Neural progenitor cell (in vitro differentiated cells): ENCODE results near the gene MS4A2. TPM values are rescaled to one million over a fixed set of nuclear protein-coding genes. Genes with fewer than 3 reads are reported as not detected.

ENCODE experiments used
- DNase-seq: peaks from one replicate; pipeline ENCODE4 v3.0.0-alpha.2; 2016; ENCODE audit warnings: low spot score
- H2AFZ ChIP-seq: fragments of 200-600 bp; sonication (generic); replicated peaks from 2 replicates; pipeline ENCODE4 v1.6.1; 2016; ENCODE audit warnings: antibody characterized with exemption
- H3F3A ChIP-seq: fragments of 200-600 bp; sonication (generic); 2 replicates; pipeline ENCODE4 v1.6.1; 2016; ENCODE audit warnings: antibody characterized with exemption, low read depth
- H3K27ac ChIP-seq: fragments of 200-600 bp; sonication (generic); 2 replicates; pipeline ENCODE4 v1.5.1; 2016; ENCODE audit warnings: mild to moderate bottlenecking
- H3K27me3 ChIP-seq: fragments of 200-600 bp; sonication (generic); 2 replicates; pipeline ENCODE4 v1.6.1; 2016; ENCODE audit warnings: mild to moderate bottlenecking, moderate library complexity
- H3K36me3 ChIP-seq: fragments of 200-600 bp; sonication (generic); 2 replicates; pipeline ENCODE4 v1.5.1; 2016
- H3K4me1 ChIP-seq: fragments of 200-600 bp; sonication (generic); 2 replicates; pipeline ENCODE4 v1.6.1; 2016; ENCODE audit warnings: mixed run types
- H3K4me2 ChIP-seq: fragments of 200-600 bp; sonication (generic); 2 replicates; pipeline ENCODE4 v1.6.1; 2016
- H3K4me3 ChIP-seq: fragments of 200-600 bp; sonication (generic); 2 replicates; pipeline ENCODE4 v1.5.1; 2016
- H3K79me2 ChIP-seq: fragments of 200-600 bp; sonication (generic); 2 replicates; pipeline ENCODE4 v1.6.1; 2016; ENCODE audit warnings: low read depth
- H3K9ac ChIP-seq: fragments of 200-600 bp; sonication (generic); 2 replicates; pipeline ENCODE4 v1.6.1; 2016
- H3K9me3 ChIP-seq: fragments of 200-600 bp; sonication (generic); 2 replicates; pipeline ENCODE4 v1.5.1; 2016; ENCODE audit warnings: low read depth
- H4K20me1 ChIP-seq: fragments of 200-600 bp; sonication (generic); 2 replicates; pipeline ENCODE4 v1.6.1; 2016; ENCODE audit warnings: low read depth
- H3K27ac Mint-ChIP-seq: 3 replicates; pipeline ENCODE4 v1.8.0; 2021; ENCODE audit warnings: mixed read lengths
- H3K27me3 Mint-ChIP-seq: 2 replicates; pipeline ENCODE4 v1.8.0; 2022; ENCODE audit warnings: low read depth, mild to moderate bottlenecking, inconsistent platforms, moderate library complexity, mixed read lengths; ENCODE audit not compliant: insufficient read depth
- H3K36me3 Mint-ChIP-seq: 3 replicates; pipeline ENCODE4 v1.8.0; 2021; ENCODE audit warnings: mixed read lengths
- H3K4me1 Mint-ChIP-seq: 3 replicates; pipeline ENCODE4 v1.8.0; 2021; ENCODE audit warnings: mixed read lengths
- H3K4me3 Mint-ChIP-seq: 3 replicates; pipeline ENCODE4 v1.8.0; 2021; ENCODE audit warnings: mild to moderate bottlenecking, moderate library complexity, mixed read lengths
- H3K9me3 Mint-ChIP-seq: 3 replicates; pipeline ENCODE4 v1.8.0; 2020; ENCODE audit warnings: mixed read lengths
- EZH2 ChIP-seq: fragments of 200-600 bp; sonication (generic); IDR thresholded peaks from 2 replicates; pipeline ENCODE4 v1.6.1; 2017; ENCODE audit warnings: antibody characterized with exemption, mild to moderate bottlenecking, moderate library complexity
- EZH2phosphoT487 ChIP-seq: fragments of 200-600 bp; sonication (generic); IDR thresholded peaks from 2 replicates; pipeline ENCODE4 v1.6.1; 2017; ENCODE audit warnings: antibody characterized with exemption
- total RNA-seq: library from RNA; depleted of rRNA; stranded (reverse); fragments of >200 nt; gene quantifications from 2 replicates; pipeline ENCODE4 v1.2.3, GENCODE V29; 2015; ENCODE audit warnings: low replicate concordance
- TF ChIP-seq, protein P1 (sequence below): fragments of 200-600 bp; sonication (generic); IDR thresholded peaks from 2 replicates; pipeline ENCODE4 v1.5.1; 2017; ENCODE audit warnings: antibody characterized with exemption, mild to moderate bottlenecking

MS4A2 gene
- total RNA-seq, 1 donor from 2014 or later = not detected

DNA sequence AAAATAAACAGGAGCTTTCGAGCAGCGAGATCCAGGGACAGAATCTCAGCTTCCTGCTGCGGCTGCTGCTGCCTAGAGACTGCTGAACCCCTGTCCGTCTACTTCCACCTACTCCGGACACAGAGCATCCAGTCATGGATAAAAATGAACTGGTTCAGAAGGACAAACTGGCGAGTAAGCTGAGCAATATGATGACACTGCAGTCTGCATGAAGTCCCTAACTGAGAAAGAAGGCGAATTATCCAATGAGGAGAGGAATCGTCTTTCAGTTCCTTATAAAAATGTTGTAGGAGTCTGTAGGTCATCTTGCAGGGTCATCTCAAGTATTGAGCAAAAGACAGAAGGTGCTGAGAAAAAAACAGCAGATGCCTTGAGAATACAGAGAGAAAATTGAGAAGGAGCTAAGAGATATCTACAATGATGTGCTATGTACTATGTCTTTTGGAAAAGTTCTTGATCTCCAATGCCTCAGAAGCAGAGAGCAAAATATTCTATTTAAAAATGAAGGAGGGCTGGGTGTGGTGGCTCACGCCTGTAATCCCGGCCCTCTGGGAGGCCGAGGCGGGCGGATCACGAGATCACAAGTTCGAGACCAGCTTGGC is 11.1 kb upstream of the MS4A2 start:
- Mint-ChIP-seq H3K36me3 (no peaks in the 10 kb centered on the region), H3K27ac (no peak overlapping the region), H3K4me3 (no peak overlapping the region), H3K4me1 (no peaks in the 10 kb centered on the region), H3K9me3 (no peaks in the 10 kb centered on the region), H3K27me3 (peaks cover 2% of the 10 kb centered on the region)
- no peaks in the 10 kb centered on the region for H3K4me1 ChIP-seq
- no peak for DNase-seq
- H3K4me3 ChIP-seq = no peak overlapping the region
- no peak overlapping the region for H3K4me2 ChIP-seq
- H3K9ac ChIP-seq = no peak overlapping the region
- H3K27ac ChIP-seq = no peak overlapping the region
- no peaks in the 10 kb centered on the region for H3K27me3 ChIP-seq
- TF ChIP-seq EZH2 (no peak), EZH2phosphoT487 (no peak)
- no peak overlapping the region for H2AFZ ChIP-seq
- H3K79me2 ChIP-seq = no peaks in the 10 kb centered on the region
- H3K36me3 ChIP-seq = no peaks in the 10 kb centered on the region
- H3F3A ChIP-seq = no peaks in the 10 kb centered on the region
- H4K20me1 ChIP-seq = no peaks in the 10 kb centered on the region
- no peaks in the 10 kb centered on the region for H3K9me3 ChIP-seq

DNA sequence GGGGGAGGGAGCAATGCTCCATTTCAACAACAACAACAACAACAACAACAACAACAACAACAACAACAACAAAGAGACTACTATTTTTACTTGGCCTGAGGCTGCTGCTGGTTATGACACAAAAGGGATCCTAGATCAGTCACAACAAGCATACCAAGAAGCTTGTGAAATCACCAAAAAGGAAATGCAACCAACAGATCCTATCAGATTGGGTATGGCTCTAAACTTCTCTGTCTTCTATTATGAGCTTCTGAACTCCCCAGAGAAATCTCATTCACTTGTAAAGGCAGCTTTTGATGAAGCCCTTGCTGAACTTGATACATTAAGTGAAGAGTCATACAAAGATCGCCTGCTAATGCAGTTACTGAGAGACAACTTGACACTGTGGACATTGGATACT is 10.5 kb upstream of the MS4A2 start:
- no peaks in the 10 kb centered on the region for H3K27me3 ChIP-seq
- H3K27ac ChIP-seq = no peak overlapping the region
- no peak overlapping the region for H2AFZ ChIP-seq
- Mint-ChIP-seq H3K27me3 (peaks cover 2% of the 10 kb centered on the region), H3K4me1 (no peaks in the 10 kb centered on the region), H3K4me3 (no peak overlapping the region), H3K36me3 (no peaks in the 10 kb centered on the region), H3K27ac (no peak overlapping the region), H3K9me3 (no peaks in the 10 kb centered on the region)
- TF ChIP-seq, protein P1, sequence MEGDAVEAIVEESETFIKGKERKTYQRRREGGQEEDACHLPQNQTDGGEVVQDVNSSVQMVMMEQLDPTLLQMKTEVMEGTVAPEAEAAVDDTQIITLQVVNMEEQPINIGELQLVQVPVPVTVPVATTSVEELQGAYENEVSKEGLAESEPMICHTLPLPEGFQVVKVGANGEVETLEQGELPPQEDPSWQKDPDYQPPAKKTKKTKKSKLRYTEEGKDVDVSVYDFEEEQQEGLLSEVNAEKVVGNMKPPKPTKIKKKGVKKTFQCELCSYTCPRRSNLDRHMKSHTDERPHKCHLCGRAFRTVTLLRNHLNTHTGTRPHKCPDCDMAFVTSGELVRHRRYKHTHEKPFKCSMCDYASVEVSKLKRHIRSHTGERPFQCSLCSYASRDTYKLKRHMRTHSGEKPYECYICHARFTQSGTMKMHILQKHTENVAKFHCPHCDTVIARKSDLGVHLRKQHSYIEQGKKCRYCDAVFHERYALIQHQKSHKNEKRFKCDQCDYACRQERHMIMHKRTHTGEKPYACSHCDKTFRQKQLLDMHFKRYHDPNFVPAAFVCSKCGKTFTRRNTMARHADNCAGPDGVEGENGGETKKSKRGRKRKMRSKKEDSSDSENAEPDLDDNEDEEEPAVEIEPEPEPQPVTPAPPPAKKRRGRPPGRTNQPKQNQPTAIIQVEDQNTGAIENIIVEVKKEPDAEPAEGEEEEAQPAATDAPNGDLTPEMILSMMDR = no peak
- TF ChIP-seq EZH2 (no peak), EZH2phosphoT487 (no peak)
- DNase-seq = no peak
- no peak overlapping the region for H3K9ac ChIP-seq
- H3K4me1 ChIP-seq = no peaks in the 10 kb centered on the region
- H3K79me2 ChIP-seq = no peaks in the 10 kb centered on the region
- H3K4me3 ChIP-seq = no peak overlapping the region
- H3F3A ChIP-seq = no peaks in the 10 kb centered on the region
- no peaks in the 10 kb centered on the region for H3K36me3 ChIP-seq
- no peaks in the 10 kb centered on the region for H3K9me3 ChIP-seq
- H4K20me1 ChIP-seq = no peaks in the 10 kb centered on the region
- H3K4me2 ChIP-seq = no peak overlapping the region

DNA sequence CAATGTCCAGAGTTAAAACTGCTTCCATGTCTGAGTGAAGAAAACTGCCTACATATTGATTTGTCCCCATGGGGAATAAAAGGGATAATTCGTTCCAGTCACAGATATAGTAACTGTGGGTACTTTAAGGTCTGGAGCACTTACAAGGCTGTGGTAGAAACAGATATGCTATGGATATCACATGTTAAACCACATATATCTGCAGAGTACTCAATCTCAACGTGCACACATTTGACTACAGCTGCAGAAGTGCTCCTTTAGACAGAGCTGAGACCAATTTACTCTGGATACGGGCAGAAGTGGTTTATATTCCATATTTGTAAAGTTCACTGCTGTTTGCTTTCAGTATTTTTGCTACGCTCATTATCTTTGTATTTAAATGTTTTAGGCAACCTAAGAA is 9.7 kb upstream of the MS4A2 start:
- Histone ChIP-seq H3K4me2 (no peak overlapping the region), H3K9me3 (no peaks in the 10 kb centered on the region), H3K4me3 (no peak overlapping the region), H3K79me2 (no peaks in the 10 kb centered on the region), H3K27me3 (no peaks in the 10 kb centered on the region), H3K27ac (no peak overlapping the region), H2AFZ (no peak overlapping the region), H3K36me3 (no peaks in the 10 kb centered on the region), H3F3A (no peaks in the 10 kb centered on the region), H3K9ac (no peak overlapping the region), H3K4me1 (no peaks in the 10 kb centered on the region), H4K20me1 (no peaks in the 10 kb centered on the region)
- Mint-ChIP-seq H3K27ac (no peak overlapping the region), H3K4me3 (no peak overlapping the region), H3K27me3 (peaks cover 2% of the 10 kb centered on the region), H3K36me3 (no peaks in the 10 kb centered on the region), H3K9me3 (no peaks in the 10 kb centered on the region), H3K4me1 (no peaks in the 10 kb centered on the region)
- TF ChIP-seq EZH2 = no peak
- no peak for TF ChIP-seq EZH2phosphoT487
- TF ChIP-seq, protein P1 = no peak
- no peak for DNase-seq

DNA sequence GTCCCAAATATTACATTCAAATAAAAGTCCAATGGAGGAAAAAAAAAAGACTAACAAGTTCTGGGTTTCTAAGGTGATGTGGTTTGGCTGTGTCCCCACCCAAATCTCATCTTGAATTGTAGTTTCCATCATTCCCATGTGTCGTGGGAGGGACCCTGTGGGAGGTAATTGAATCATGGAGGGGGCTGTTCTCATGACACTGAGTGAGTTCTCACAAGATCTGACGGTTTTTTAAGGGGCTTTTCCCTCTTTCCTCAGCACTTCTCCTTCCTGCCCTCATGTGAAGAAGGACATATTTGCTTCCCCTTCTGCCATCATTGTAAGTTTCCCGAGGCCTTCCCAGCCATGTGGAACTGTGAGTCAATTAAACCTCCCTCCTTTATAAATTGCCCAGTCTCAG is 7.9 kb upstream of the MS4A2 start:
- H3K4me1 Mint-ChIP-seq = no peaks in the 10 kb centered on the region
- no peaks in the 10 kb centered on the region for H3K36me3 Mint-ChIP-seq
- Histone ChIP-seq H3K9ac (no peak overlapping the region), H3K4me1 (no peaks in the 10 kb centered on the region), H3K36me3 (no peaks in the 10 kb centered on the region), H3K9me3 (no peaks in the 10 kb centered on the region), H3K27ac (no peak overlapping the region), H4K20me1 (no peaks in the 10 kb centered on the region), H3K4me2 (no peak overlapping the region), H3K4me3 (no peak overlapping the region), H3K27me3 (no peaks in the 10 kb centered on the region), H3F3A (no peaks in the 10 kb centered on the region), H3K79me2 (no peaks in the 10 kb centered on the region), H2AFZ (no peak overlapping the region)
- H3K4me3 Mint-ChIP-seq = no peak overlapping the region
- H3K9me3 Mint-ChIP-seq = no peaks in the 10 kb centered on the region
- H3K27me3 Mint-ChIP-seq = peaks cover 2% of the 10 kb centered on the region
- no peak overlapping the region for H3K27ac Mint-ChIP-seq
- DNase-seq = no peak
- TF ChIP-seq EZH2 = no peak
- TF ChIP-seq, protein P1 = no peak
- TF ChIP-seq EZH2phosphoT487 = no peak
